Naive B cell (primary cell): ENCODE measurements around the gene TMEM184B. TPM values are rescaled to one million over a fixed set of nuclear protein-coding genes. Genes with fewer than 3 reads are reported as not detected.

Experiments used
- ATAC-seq, 2 donors: fragments of 150-1000 bp; cut with Tn5 transposase; 2 replicates each; pipeline ENCODE4 v1.10.0; 2021; ENCODE audit warnings: low read depth in 2 of 2, mild to moderate bottlenecking in 2 of 2, moderate library complexity in 2 of 2
- DNase-seq: peaks from one replicate; pipeline ENCODE4 v3.0.0; 2022
- H3K27ac Mint-ChIP-seq, 6 donors: one replicate each; pipeline ENCODE4 v1.8.0; 2020 to 2022; ENCODE audit warnings: mild to moderate bottlenecking in 6 of 6, mixed read lengths in 6 of 6, moderate library complexity in 5 of 6, inconsistent platforms in 2 of 6
- H3K27me3 Mint-ChIP-seq, 3 donors: one replicate each; pipeline ENCODE4 v1.8.0; 2021 to 2022; ENCODE audit warnings: mixed read lengths in 3 of 3, mild to moderate bottlenecking in 1 of 3
- H3K36me3 Mint-ChIP-seq, 2 donors: one replicate each; pipeline ENCODE4 v1.8.0; 2020 to 2022; ENCODE audit warnings: mixed read lengths in 2 of 2, inconsistent platforms in 1 of 2, mild to moderate bottlenecking in 1 of 2
- H3K4me1 Mint-ChIP-seq, 3 donors: one replicate each; pipeline ENCODE4 v1.8.0; 2020 to 2022; ENCODE audit warnings: mixed read lengths in 3 of 3, inconsistent platforms in 1 of 3, mild to moderate bottlenecking in 1 of 3, moderate library complexity in 1 of 3
- H3K4me3 Mint-ChIP-seq, 8 donors: one replicate each; pipeline ENCODE4 v1.8.0; 2020 to 2022; ENCODE audit warnings: mild to moderate bottlenecking in 8 of 8, mixed read lengths in 8 of 8, moderate library complexity in 8 of 8, inconsistent platforms in 2 of 8
- H3K9me3 Mint-ChIP-seq, 7 donors: one replicate each; pipeline ENCODE4 v1.8.0; 2020 to 2022; ENCODE audit warnings: mixed read lengths in 7 of 7, mild to moderate bottlenecking in 5 of 7, inconsistent platforms in 2 of 7, moderate library complexity in 1 of 7
- polyA plus RNA-seq, 6 donors: library from polyadenylated mRNA; unstranded; fragments of 300-500 nt; fragmentation: Illumina TruSeq; gene quantifications; one replicate each; pipeline ENCODE4 v1.2.3, GENCODE V29; 2021; ENCODE audit warnings: low read depth in 6 of 6

Gene TMEM184B
- polyA plus RNA-seq, 6 donors from 2014 or later: 1.8 to 5.9 (median 4.1) TPM; not detected in 1

- DNase-seq (no peak), ATAC-seq (peak in 1 of 2 donors; percentile 18)
- Mint-ChIP-seq H3K9me3 (no peaks in the 10 kb centered on the region), H3K4me1 (peaks cover 0 to 5% (median 0%) of the 10 kb centered on the region in 3 donors), H3K36me3 (peaks cover 0 to 22% of the 10 kb centered on the region in 2 donors), H3K27me3 (no peaks in the 10 kb centered on the region), H3K27ac (peak overlapping the region in 1 of 6 donors; percentile 72), H3K4me3 (no peak overlapping the region)
These were observed 42.5 kb downstream of the TMEM184B start for GRCh38 chr22:38230108-38230825.

GRCh38 chr22:38228873-38229740, 43.7 kb downstream of the TMEM184B start:
- DNase-seq (no peak), ATAC-seq (no peak)
- H3K4me1 Mint-ChIP-seq: peaks cover 0 to 5% (median 0%) of the 10 kb centered on the region in 3 donors
- H3K36me3 Mint-ChIP-seq: peaks cover 0 to 26% of the 10 kb centered on the region in 2 donors
- peak overlapping the region in 1 of 6 donors; percentile 9 for H3K27ac Mint-ChIP-seq
- H3K4me3 Mint-ChIP-seq: no peak overlapping the region
- H3K9me3 Mint-ChIP-seq: no peaks in the 10 kb centered on the region
- no peaks in the 10 kb centered on the region for H3K27me3 Mint-ChIP-seq

GRCh38 chr22:38228326-38228872, 44.4 kb downstream of the TMEM184B start:
- H3K27ac Mint-ChIP-seq: peak overlapping the region in 3 of 6 donors; percentile 9 to 51 (median 39)
- H3K27me3 Mint-ChIP-seq: no peaks in the 10 kb centered on the region
- no peak overlapping the region for H3K4me3 Mint-ChIP-seq
- peaks cover 0 to 5% (median 0%) of the 10 kb centered on the region in 3 donors for H3K4me1 Mint-ChIP-seq
- ATAC-seq (no peak), DNase-seq (no peak)
- no peaks in the 10 kb centered on the region for H3K9me3 Mint-ChIP-seq
- peaks cover 0 to 26% of the 10 kb centered on the region in 2 donors for H3K36me3 Mint-ChIP-seq

GRCh38 chr22:38226853-38227649, 45.8 kb downstream of the TMEM184B start:
- peaks cover 0 to 5% (median 0%) of the 10 kb centered on the region in 3 donors for H3K4me1 Mint-ChIP-seq
- no peak overlapping the region for H3K4me3 Mint-ChIP-seq
- no peak for ATAC-seq
- H3K36me3 Mint-ChIP-seq: peaks cover 0 to 26% of the 10 kb centered on the region in 2 donors
- no peak for DNase-seq
- H3K27me3 Mint-ChIP-seq: no peaks in the 10 kb centered on the region
- no peak overlapping the region for H3K27ac Mint-ChIP-seq
- H3K9me3 Mint-ChIP-seq: no peaks in the 10 kb centered on the region

- Mint-ChIP-seq H3K4me1 (no peaks in the 10 kb centered on the region), H3K4me3 (no peak overlapping the region), H3K27ac (no peak overlapping the region), H3K36me3 (peaks cover 0 to 9% of the 10 kb centered on the region in 2 donors), H3K9me3 (no peaks in the 10 kb centered on the region), H3K27me3 (no peaks in the 10 kb centered on the region)
- peak; percentile 34 to 36 for ATAC-seq
- no peak for DNase-seq
These were observed 49.4 kb downstream of the TMEM184B start for GRCh38 chr22:38223289-38223960.

- DNase-seq: no peak
These were observed 50.1 kb downstream of the TMEM184B start for GRCh38 chr22:38222797-38223119.

GRCh38 chr22:38221908-38222796, 50.7 kb downstream of the TMEM184B start:
- Mint-ChIP-seq H3K9me3 (no peaks in the 10 kb centered on the region), H3K36me3 (peaks cover 0 to 7% of the 10 kb centered on the region in 2 donors), H3K4me1 (no peaks in the 10 kb centered on the region), H3K27me3 (no peaks in the 10 kb centered on the region), H3K27ac (peak overlapping the region in 2 of 6 donors; percentile 51 to 90), H3K4me3 (peak overlapping the region in 1 of 8 donors; percentile 9)
- ATAC-seq (no peak), DNase-seq (no peak)

More at GRCh38 chr22:38222797-38223119, 50.1 kb downstream of the TMEM184B start:
- H3K36me3 Mint-ChIP-seq: peaks cover 0 to 7% of the 10 kb centered on the region in 2 donors
- H3K9me3 Mint-ChIP-seq: no peaks in the 10 kb centered on the region
- no peaks in the 10 kb centered on the region for H3K27me3 Mint-ChIP-seq
- no peak for ATAC-seq
- H3K4me1 Mint-ChIP-seq: no peaks in the 10 kb centered on the region
- no peak overlapping the region for H3K27ac Mint-ChIP-seq
- H3K4me3 Mint-ChIP-seq: no peak overlapping the region

- H3K9me3 Mint-ChIP-seq: no peaks in the 10 kb centered on the region
- ATAC-seq (no peak), DNase-seq (no peak)
- no peaks in the 10 kb centered on the region for H3K27me3 Mint-ChIP-seq
- H3K36me3 Mint-ChIP-seq: peaks cover 0 to 7% of the 10 kb centered on the region in 2 donors
- no peaks in the 10 kb centered on the region for H3K4me1 Mint-ChIP-seq
- H3K4me3 Mint-ChIP-seq: no peak overlapping the region
- peak overlapping the region in 2 of 6 donors; percentile 79 to 92 for H3K27ac Mint-ChIP-seq
These were observed 51.4 kb downstream of the TMEM184B start for GRCh38 chr22:38221407-38221806.

- ATAC-seq (no peak), DNase-seq (no peak)
- Mint-ChIP-seq H3K27me3 (no peaks in the 10 kb centered on the region), H3K9me3 (no peaks in the 10 kb centered on the region), H3K36me3 (peaks cover 0 to 7% of the 10 kb centered on the region in 2 donors), H3K4me1 (no peaks in the 10 kb centered on the region), H3K27ac (peak overlapping the region in 2 of 6 donors; percentile 79 to 92), H3K4me3 (no peak overlapping the region)
These were observed 52.0 kb downstream of the TMEM184B start for GRCh38 chr22:38220653-38221386.

GRCh38 chr22:38220163-38220562, 52.6 kb downstream of the TMEM184B start:
- Mint-ChIP-seq H3K4me1 (peaks cover 0 to under 1% (median under 1%) of the 10 kb centered on the region in 3 donors), H3K36me3 (peaks cover 0 to 3% of the 10 kb centered on the region in 2 donors), H3K4me3 (no peak overlapping the region), H3K27ac (no peak overlapping the region), H3K27me3 (peaks cover 0 to under 1% (median 0%) of the 10 kb centered on the region in 3 donors), H3K9me3 (no peaks in the 10 kb centered on the region)
- no peak for DNase-seq
- no peak for ATAC-seq

GRCh38 chr22:38219632-38220031, 53.2 kb downstream of the TMEM184B start:
- H3K36me3 Mint-ChIP-seq: no peaks in the 10 kb centered on the region
- peaks cover 4 to 5% (median 4%) of the 10 kb centered on the region in 3 donors for H3K4me1 Mint-ChIP-seq
- DNase-seq (no peak), ATAC-seq (no peak)
- no peaks in the 10 kb centered on the region for H3K9me3 Mint-ChIP-seq
- no peak overlapping the region for H3K27ac Mint-ChIP-seq
- no peak overlapping the region for H3K4me3 Mint-ChIP-seq
- peaks cover 0 to 5% (median 0%) of the 10 kb centered on the region in 3 donors for H3K27me3 Mint-ChIP-seq
